Measurements from ENCODE around the gene TP53BP2. TPM values are rescaled to one million over a fixed set of nuclear protein-coding genes. Genes with fewer than 3 reads are reported as not detected.

The TP53BP2 gene
- total RNA-seq, 1 donor: 38.0 TPM

- H3K4me3 ChIP-seq (ENCODE audit: low read depth, low read length): no peak overlapping the region
- no peak for DNase-seq (ENCODE audit: low read depth)
- no peak for TF ChIP-seq CTCF (IDR thresholded peaks at IDR 0.05; ENCODE audit: insufficient read depth, low read depth, low read length)
Observed at GRCh38 chr1:223772771-223773160, 73.0 kb downstream of the TP53BP2 start.

- DNase-seq (ENCODE audit: low read depth): peak; percentile 87
- no peak for TF ChIP-seq CTCF (IDR thresholded peaks at IDR 0.05; ENCODE audit: insufficient read depth, low read depth, low read length)
- no peak overlapping the region for H3K4me3 ChIP-seq (ENCODE audit: low read depth, low read length)
Observed at GRCh38 chr1:223771814-223772770, 73.7 kb downstream of the TP53BP2 start.

- DNase-seq (ENCODE audit: low read depth): peak; percentile 42
- TF ChIP-seq CTCF (IDR thresholded peaks at IDR 0.05; ENCODE audit: insufficient read depth, low read depth, low read length): no peak
- no peak overlapping the region for H3K4me3 ChIP-seq (ENCODE audit: low read depth, low read length)
Observed at GRCh38 chr1:223771469-223771813, 74.3 kb downstream of the TP53BP2 start.

- TF ChIP-seq CTCF (IDR thresholded peaks at IDR 0.05; ENCODE audit: insufficient read depth, low read depth, low read length): no peak
- H3K4me3 ChIP-seq (ENCODE audit: low read depth, low read length): no peak overlapping the region
- DNase-seq (ENCODE audit: low read depth): no peak
Observed at GRCh38 chr1:223770621-223771315, 75.0 kb downstream of the TP53BP2 start.

- no peak overlapping the region for H3K4me3 ChIP-seq (ENCODE audit: low read depth, low read length)
- TF ChIP-seq CTCF (IDR thresholded peaks at IDR 0.05; ENCODE audit: insufficient read depth, low read depth, low read length): no peak
- no peak for DNase-seq (ENCODE audit: low read depth)
Observed at GRCh38 chr1:223765719-223766340, 79.9 kb downstream of the TP53BP2 start.

- no peak for DNase-seq (ENCODE audit: low read depth)
- TF ChIP-seq CTCF (IDR thresholded peaks at IDR 0.05; ENCODE audit: insufficient read depth, low read depth, low read length): no peak
- no peak overlapping the region for H3K4me3 ChIP-seq (ENCODE audit: low read depth, low read length)
Observed at GRCh38 chr1:223765036-223765718, 80.6 kb downstream of the TP53BP2 start.
